T-helper 1 cell treated with Interleukin-12 subunit alpha and Interleukin-12 subunit beta and Interleukin-4 antibody, amounts not matched to agents 30 μg/mL and 1 μg/mL, for 36 hours (primary cell): Measurements from ENCODE around the gene AJM1.

ENCODE experiments used
- H3K27ac Mint-ChIP-seq: one replicate; pipeline ENCODE4 v1.8.0; 2021; ENCODE audit warnings: mild to moderate bottlenecking, mixed read lengths
- H3K27me3 Mint-ChIP-seq: one replicate; pipeline ENCODE4 v1.8.0; 2021; ENCODE audit warnings: low read depth, mixed read lengths
- H3K36me3 Mint-ChIP-seq: one replicate; pipeline ENCODE4 v1.8.0; 2021; ENCODE audit warnings: low read depth, mixed read lengths
- H3K4me1 Mint-ChIP-seq: one replicate; pipeline ENCODE4 v1.8.0; 2021; ENCODE audit warnings: low read depth, mixed read lengths
- H3K4me3 Mint-ChIP-seq: one replicate; pipeline ENCODE4 v1.8.0; 2021; ENCODE audit warnings: mild to moderate bottlenecking, moderate library complexity, mixed read lengths
- H3K9me3 Mint-ChIP-seq: one replicate; pipeline ENCODE4 v1.8.0; 2021; ENCODE audit warnings: mixed read lengths

The AJM1 gene

DNA sequence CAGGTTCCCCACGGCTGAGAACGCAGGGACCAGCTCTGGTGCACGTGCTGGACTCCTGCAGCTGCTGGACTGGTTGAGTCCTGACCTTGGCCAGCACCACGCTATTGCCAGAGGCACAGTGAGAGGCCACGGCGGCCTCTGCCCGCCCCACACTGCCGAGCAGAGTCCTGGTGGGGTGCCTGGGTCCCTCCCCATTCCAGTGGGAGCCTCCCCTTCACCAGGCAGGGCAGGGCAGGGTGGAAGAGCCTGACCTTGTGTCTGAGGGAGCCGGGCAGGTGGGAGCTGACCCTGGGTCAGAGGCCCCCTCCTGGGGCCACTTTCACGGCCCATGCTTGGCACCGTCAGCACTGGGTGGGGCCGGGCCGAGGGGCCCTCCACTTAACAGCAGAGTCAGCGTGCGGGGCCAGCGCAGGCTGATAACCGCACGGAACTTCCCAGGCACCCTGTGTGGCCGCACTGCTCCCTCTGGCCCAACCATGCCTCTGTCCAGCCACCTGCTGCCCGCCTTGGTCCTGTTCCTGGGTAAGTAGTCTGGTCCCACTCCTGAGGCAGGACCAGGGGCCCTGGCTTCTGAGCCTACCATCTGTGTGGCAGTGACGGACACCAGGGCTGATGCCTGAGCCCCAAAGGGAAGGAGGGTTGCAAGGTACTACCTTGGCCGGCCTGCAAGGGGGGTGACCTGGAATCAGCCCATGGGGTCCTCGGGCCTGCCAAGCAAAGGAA, 9.8 kb downstream of the AJM1 start, which contains the start of gene MAMDC4:
TSS of gene MAMDC4 (plus strand) at position 406 of the 723 bp plus-strand sequence. CDS start at position 477, 71 bp downstream.
- Mint-ChIP-seq H3K4me3 (peak within 1 kb of the TSS; percentile 25), H3K27me3 (peaks cover 4% of the 10 kb centered on the region), H3K27ac (no peak within 1 kb of the TSS), H3K9me3 (no peaks in the 10 kb centered on the region), H3K4me1 (peaks cover 7% of the 10 kb centered on the region), H3K36me3 (peaks cover 2% of the 10 kb centered on the region)

DNA sequence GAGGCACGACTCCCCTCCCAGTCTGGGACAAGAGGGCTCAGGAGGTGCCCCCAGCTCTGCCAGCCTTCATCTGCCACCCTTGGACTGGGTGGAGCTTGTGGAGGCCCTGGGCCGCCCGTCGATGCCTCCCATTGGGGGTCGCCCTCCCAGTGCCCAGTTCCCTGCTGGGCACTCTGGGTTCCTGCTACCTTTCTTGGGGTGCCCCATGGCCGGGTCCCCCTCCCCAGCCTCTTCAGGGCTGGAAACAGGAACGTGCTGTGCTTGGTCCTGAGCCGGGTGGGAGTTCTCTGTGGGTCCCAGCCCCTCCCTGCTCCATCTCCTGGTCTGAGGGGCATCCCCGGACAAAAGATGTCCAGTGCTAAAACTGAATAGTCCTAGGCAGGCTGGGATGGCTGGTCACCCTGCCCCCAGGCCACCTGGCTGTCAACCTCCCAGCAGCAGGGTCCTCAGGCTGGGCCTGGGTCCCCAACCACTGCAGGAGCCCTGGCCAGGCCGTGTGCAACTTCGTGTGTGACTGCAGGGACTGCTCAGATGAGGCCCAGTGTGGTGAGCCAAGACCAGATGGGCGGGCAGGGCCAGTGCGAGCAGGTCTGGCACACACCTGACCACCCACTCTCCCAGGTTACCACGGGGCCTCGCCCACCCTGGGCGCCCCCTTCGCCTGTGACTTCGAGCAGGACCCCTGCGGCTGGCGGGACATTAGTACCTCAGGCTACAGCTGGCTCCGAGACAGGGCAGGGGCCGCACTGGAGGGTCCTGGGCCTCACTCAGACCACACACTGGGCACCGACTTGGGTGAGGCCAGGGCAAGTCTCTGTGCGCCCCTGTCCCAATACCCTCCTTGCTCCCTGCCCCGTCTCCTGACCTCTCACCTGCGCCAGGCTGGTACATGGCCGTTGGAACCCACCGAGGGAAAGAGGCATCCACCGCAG, 10.7 kb downstream of the AJM1 start:
- no peaks in the 10 kb centered on the region for H3K27me3 Mint-ChIP-seq
- H3K4me3 Mint-ChIP-seq, result no peak overlapping the region
- H3K9me3 Mint-ChIP-seq, result no peaks in the 10 kb centered on the region
- peaks cover 3% of the 10 kb centered on the region for H3K4me1 Mint-ChIP-seq
- no peaks in the 10 kb centered on the region for H3K36me3 Mint-ChIP-seq
- no peak overlapping the region for H3K27ac Mint-ChIP-seq

DNA sequence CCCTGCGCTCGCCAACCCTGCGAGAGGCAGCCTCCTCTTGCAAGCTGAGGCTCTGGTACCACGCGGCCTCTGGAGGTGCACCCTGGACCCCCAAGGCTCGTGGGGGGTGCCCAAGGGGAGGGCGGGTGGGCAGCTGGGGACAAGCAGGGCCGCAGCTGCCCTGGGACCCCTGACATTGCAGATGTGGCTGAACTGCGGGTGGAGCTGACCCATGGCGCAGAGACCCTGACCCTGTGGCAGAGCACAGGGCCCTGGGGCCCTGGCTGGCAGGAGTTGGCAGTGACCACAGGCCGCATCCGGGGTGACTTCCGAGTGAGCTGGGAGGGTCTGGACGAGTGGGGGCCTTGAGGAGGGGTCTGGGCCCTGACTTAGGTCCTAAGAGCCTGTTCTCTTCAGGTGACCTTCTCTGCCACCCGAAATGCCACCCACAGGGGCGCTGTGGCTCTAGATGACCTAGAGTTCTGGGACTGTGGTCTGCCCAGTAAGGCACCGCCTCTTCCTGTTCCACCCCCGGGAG, 11.4 kb downstream of the AJM1 start:
- no peak overlapping the region for H3K4me3 Mint-ChIP-seq

DNA sequence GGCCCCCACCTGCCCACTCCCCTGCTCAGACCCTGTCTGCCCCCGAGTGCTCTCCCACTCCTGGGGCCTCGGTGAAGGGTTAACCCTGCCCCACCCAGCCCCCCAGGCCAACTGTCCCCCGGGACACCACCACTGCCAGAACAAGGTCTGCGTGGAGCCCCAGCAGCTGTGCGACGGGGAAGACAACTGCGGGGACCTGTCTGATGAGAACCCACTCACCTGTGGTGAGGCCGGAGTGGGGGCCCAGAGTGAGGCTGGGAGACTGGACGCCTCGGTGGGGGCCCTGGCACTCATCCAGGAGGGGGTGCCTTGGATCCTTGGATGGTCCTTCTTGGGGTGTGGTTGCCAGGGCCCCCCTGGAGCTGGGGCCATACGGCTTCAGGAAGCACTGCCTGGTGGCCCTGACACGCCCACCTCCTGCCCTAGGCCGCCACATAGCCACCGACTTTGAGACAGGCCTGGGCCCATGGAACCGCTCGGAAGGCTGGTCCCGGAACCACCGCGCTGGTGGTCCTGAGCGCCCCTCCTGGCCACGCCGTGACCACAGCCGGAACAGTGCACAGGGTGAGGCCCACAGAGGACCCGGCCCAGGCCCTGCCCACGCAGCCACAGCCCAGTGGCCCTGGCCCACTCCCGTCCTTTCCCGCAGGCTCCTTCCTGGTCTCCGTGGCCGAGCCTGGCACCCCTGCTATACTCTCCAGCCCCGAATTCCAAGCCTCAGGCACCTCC, 12.0 kb downstream of the AJM1 start:
- H3K27me3 Mint-ChIP-seq, result no peaks in the 10 kb centered on the region
- H3K9me3 Mint-ChIP-seq, result no peaks in the 10 kb centered on the region
- H3K4me1 Mint-ChIP-seq, result peaks cover 2% of the 10 kb centered on the region
- no peaks in the 10 kb centered on the region for H3K36me3 Mint-ChIP-seq
- H3K4me3 Mint-ChIP-seq, result no peak overlapping the region
- H3K27ac Mint-ChIP-seq, result no peak overlapping the region

More for the DNA sequence above, 11.4 kb downstream of the AJM1 start:
- H3K27ac Mint-ChIP-seq, result no peak overlapping the region
- no peaks in the 10 kb centered on the region for H3K36me3 Mint-ChIP-seq
- H3K27me3 Mint-ChIP-seq, result no peaks in the 10 kb centered on the region
- peaks cover 2% of the 10 kb centered on the region for H3K4me1 Mint-ChIP-seq
- no peaks in the 10 kb centered on the region for H3K9me3 Mint-ChIP-seq

DNA sequence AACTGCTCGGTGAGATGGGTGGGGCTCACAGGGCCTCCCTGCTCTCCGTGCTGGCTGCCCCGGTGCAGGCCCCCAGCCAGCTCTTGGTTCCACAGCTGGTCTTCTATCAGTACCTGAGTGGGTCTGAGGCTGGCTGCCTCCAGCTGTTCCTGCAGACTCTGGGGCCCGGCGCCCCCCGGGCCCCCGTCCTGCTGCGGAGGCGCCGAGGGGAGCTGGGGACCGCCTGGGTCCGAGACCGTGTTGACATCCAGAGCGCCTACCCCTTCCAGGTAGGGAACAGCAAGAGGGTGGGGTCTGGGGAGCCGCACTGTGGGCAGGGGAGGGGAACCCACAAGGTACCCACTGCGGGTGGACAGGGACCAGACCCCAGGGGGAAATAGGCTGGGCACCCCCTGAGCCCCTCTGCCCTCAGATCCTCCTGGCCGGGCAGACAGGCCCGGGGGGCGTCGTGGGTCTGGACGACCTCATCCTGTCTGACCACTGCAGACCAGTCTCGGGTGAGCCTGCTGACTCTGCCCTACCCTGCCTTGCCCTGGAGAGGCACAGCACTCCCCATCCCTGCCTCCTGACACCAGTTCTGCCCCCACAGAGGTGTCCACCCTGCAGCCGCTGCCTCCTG, 12.7 kb downstream of the AJM1 start:
- H3K9me3 Mint-ChIP-seq, result no peaks in the 10 kb centered on the region
- H3K36me3 Mint-ChIP-seq, result no peaks in the 10 kb centered on the region
- H3K27ac Mint-ChIP-seq, result no peak overlapping the region
- no peak overlapping the region for H3K4me3 Mint-ChIP-seq
- H3K4me1 Mint-ChIP-seq, result no peaks in the 10 kb centered on the region
- no peaks in the 10 kb centered on the region for H3K27me3 Mint-ChIP-seq

DNA sequence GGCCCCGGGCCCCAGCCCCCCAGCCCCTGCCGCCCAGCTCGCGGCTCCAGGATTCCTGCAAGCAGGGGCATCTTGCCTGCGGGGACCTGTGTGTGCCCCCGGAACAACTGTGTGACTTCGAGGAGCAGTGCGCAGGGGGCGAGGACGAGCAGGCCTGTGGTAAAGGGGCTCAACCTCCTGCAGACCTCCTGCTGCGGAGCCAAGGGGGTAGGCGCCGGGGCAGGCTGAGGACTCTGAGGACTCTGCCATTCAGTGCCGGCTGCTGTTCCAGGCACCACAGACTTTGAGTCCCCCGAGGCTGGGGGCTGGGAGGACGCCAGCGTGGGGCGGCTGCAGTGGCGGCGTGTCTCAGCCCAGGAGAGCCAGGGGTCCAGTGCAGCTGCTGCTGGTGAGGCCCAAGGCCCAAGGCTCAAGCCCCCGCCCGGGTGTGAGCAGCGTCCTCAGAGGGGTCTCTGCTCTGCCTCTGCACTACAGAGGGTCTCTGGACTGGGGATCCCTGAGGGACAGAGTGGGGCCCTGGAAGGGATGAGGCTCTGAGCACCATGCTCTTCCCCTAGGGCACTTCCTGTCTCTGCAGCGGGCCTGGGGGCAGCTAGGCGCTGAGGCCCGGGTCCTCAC, 13.3 kb downstream of the AJM1 start:
- Mint-ChIP-seq H3K9me3 (no peaks in the 10 kb centered on the region), H3K4me3 (no peak overlapping the region), H3K27me3 (no peaks in the 10 kb centered on the region), H3K27ac (no peak overlapping the region), H3K36me3 (no peaks in the 10 kb centered on the region), H3K4me1 (peaks cover 2% of the 10 kb centered on the region)

DNA sequence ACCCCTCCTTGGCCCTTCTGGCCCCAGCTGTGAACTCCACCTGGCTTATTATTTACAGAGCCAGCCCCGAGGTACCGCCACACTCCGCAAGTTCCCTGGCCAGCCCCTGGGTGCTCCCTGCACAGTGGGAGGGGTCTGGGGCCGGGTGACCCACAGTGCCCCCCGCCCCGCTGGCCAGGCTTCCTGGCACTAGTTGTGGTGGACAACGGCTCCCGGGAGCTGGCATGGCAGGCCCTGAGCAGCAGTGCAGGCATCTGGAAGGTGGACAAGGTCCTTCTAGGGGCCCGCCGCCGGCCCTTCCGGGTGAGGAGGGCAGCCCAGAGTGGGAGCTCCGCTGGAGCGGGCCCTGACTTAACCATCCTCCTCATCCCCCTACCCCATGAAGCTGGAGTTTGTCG, 13.8 kb downstream of the AJM1 start:
- H3K36me3 Mint-ChIP-seq, result no peaks in the 10 kb centered on the region
- peaks cover 2% of the 10 kb centered on the region for H3K4me1 Mint-ChIP-seq
- H3K27ac Mint-ChIP-seq, result no peak overlapping the region
- no peaks in the 10 kb centered on the region for H3K27me3 Mint-ChIP-seq
- no peak overlapping the region for H3K4me3 Mint-ChIP-seq
- no peaks in the 10 kb centered on the region for H3K9me3 Mint-ChIP-seq

DNA sequence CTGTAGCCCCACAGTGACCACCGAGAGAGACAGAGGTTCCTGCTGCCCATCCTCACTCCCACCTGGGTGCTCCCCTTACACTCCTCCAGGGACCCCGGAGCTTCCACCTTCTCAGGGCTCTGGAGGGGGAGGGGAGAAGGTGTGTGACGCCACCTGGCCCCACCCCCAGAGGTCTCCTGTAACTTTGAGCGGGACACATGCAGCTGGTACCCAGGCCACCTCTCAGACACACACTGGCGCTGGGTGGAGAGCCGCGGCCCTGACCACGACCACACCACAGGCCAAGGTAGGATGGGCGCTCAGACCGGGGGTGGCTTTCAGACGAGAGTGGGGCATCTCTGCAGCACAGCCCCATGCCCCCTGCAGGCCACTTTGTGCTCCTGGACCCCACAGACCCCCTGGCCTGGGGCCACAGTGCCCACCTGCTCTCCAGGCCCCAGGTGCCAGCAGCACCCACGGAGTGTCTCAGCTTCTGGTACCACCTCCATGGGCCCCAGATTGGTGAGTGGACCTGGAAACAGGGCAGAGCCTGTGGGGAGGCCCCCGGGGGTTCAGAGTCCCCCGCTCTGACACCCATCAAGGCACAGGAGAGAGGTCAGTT, 14.4 kb downstream of the AJM1 start:
- Mint-ChIP-seq H3K27me3 (no peaks in the 10 kb centered on the region), H3K36me3 (no peaks in the 10 kb centered on the region), H3K27ac (no peak overlapping the region), H3K4me1 (peaks cover 2% of the 10 kb centered on the region), H3K4me3 (no peak overlapping the region), H3K9me3 (no peaks in the 10 kb centered on the region)

DNA sequence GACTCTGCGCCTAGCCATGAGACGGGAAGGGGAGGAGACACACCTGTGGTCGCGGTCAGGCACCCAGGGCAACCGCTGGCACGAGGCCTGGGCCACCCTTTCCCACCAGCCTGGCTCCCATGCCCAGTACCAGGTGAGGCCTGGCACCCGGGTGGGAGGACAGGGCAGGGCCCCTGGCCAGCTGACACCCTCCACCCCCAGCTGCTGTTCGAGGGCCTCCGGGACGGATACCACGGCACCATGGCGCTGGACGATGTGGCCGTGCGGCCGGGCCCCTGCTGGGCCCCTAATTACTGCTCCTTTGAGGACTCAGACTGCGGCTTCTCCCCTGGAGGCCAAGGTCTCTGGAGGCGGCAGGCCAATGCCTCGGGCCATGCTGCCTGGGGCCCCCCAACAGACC, 14.9 kb downstream of the AJM1 start:
- H3K4me3 Mint-ChIP-seq, result no peak overlapping the region
- no peaks in the 10 kb centered on the region for H3K9me3 Mint-ChIP-seq
- H3K36me3 Mint-ChIP-seq, result peaks cover 4% of the 10 kb centered on the region
- no peaks in the 10 kb centered on the region for H3K27me3 Mint-ChIP-seq
- H3K4me1 Mint-ChIP-seq, result peaks cover 2% of the 10 kb centered on the region
- H3K27ac Mint-ChIP-seq, result no peak overlapping the region

DNA sequence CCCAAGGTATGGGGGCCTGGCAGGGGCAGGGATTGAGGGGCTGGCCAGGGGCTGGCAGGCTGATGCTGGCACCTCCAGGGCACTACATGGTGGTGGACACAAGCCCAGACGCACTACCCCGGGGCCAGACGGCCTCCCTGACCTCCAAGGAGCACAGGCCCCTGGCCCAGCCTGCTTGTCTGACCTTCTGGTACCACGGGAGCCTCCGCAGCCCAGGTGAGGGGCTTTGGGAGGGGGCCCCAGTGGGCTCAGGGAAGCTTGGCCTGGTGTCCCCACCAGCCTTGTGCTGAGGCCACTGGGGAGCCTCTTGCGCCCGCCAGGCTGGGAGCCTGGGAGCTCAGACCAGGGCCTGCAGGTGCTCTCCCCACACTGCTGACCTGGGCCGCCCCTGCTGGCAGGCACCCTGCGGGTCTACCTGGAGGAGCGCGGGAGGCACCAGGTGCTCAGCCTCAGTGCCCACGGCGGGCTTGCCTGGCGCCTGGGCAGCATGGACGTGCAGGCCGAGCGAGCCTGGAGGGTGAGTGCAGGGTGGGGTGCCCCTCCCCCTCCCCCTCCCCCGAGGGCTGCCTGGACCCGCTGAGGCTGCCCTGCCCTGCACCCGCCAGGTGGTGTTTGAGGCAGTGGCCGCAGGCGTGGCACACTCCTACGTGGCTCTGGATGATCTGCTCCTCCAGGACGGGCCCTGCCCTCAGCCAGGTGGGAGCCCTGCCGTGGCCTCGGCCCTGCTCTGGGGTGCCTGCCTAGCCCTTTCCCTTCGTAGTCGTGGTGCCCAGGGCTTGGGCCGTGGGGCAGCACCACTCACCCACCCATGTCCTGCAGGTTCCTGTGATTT, 15.5 kb downstream of the AJM1 start:
- Mint-ChIP-seq H3K27ac (no peak overlapping the region), H3K36me3 (peaks cover 4% of the 10 kb centered on the region), H3K4me3 (no peak overlapping the region), H3K4me1 (peaks cover 3% of the 10 kb centered on the region), H3K9me3 (no peaks in the 10 kb centered on the region), H3K27me3 (no peaks in the 10 kb centered on the region)

DNA sequence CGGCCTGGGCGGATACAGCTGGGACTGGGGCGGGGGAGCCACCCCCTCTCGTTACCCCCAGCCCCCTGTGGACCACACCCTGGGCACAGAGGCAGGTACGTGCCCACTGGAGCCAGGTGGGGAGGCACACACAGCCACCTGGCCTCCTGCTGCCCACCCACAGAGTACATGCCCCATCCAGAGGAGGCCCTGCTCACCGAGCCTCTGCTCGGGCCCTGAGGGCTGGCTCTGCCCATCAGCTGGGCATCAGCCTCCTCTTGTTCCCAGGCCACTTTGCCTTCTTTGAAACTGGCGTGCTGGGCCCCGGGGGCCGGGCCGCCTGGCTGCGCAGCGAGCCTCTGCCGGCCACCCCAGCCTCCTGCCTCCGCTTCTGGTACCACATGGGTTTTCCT, 16.2 kb downstream of the AJM1 start:
- no peaks in the 10 kb centered on the region for H3K9me3 Mint-ChIP-seq
- H3K27ac Mint-ChIP-seq, result no peak overlapping the region
- no peak overlapping the region for H3K4me3 Mint-ChIP-seq
- H3K36me3 Mint-ChIP-seq, result peaks cover 6% of the 10 kb centered on the region
- H3K27me3 Mint-ChIP-seq, result no peaks in the 10 kb centered on the region
- peaks cover 3% of the 10 kb centered on the region for H3K4me1 Mint-ChIP-seq

DNA sequence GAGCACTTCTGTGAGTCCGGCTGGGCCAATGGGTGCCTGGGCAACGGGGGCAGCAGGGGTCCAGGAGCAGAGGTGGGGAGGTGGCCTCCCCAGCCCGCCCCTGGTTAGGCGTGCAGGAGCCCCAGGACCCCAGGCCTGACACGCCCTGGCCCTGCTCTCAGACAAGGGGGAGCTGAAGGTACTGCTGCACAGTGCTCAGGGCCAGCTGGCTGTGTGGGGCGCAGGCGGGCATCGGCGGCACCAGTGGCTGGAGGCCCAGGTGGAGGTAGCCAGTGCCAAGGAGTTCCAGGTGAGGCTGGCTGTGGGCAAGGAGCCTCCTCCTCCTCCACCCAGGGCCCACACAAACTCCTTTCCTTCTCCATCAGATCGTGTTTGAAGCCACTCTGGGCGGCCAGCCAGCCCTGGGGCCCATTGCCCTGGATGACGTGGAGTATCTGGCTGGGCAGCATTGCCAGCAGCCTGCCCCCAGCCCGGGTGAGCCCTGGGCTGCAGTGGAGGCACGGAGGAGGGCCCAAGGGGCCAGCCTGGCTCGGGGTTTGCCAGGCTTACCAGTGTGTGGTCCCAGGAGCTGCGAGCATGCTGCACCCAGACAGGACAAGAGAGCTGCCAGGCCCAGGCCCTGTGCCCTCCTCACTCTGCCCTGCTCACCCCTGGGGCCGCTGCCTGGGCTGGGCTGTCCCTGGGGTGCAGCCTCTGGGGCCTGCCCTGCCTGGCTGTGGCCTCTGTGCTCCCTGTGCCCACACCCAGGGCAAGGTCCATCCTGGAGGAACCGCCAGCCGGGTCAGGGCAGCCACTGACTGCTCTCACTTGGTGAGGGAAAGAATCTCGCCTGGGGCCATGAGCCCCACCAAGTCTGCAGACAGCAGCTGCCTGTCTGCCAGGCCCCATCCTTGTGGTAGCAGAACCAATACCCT, 16.8 kb downstream of the AJM1 start:
- no peak overlapping the region for H3K27ac Mint-ChIP-seq
- H3K9me3 Mint-ChIP-seq, result no peaks in the 10 kb centered on the region
- peaks cover 9% of the 10 kb centered on the region for H3K4me1 Mint-ChIP-seq
- peaks cover 12% of the 10 kb centered on the region for H3K36me3 Mint-ChIP-seq
- no peaks in the 10 kb centered on the region for H3K27me3 Mint-ChIP-seq
- H3K4me3 Mint-ChIP-seq, result no peak overlapping the region
